Activated CD8-positive, alpha-beta memory T cell treated with anti-CD3 and anti-CD28 coated beads, Interleukin-2, amount 50 U/mL, for 48 hours (primary cell): Measurements from ENCODE around the gene DGKI.
"Not testable (repeated sequence)": the region's sequence is repeated elsewhere in the genome, so short reads cannot be mapped to it uniquely, and the experiment has no call there.

ENCODE experiments used
- DNase-seq: peaks from one replicate; pipeline ENCODE4 v3.0.0-alpha.2; 2020

The DGKI gene

DNA sequence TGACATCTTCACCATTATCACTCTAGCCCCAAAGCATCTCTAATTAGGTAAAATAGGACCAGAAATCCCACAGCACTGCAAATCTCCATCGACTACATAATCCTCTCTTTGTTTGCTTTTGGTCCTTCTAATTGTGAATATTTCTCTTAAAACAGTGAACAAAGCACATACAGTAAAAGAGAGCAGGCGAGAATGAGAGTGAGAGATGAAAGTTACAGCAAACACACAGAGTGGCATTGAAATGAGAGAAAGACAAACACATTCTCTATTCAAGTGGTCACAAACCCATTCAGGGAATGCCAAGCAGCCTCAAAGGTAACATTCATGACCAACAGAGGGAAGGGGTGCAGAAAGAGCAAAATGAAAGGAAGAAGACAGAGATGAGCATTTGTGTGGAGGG, 393.4 kb downstream of the DGKI start:
- no peak for DNase-seq

DNA sequence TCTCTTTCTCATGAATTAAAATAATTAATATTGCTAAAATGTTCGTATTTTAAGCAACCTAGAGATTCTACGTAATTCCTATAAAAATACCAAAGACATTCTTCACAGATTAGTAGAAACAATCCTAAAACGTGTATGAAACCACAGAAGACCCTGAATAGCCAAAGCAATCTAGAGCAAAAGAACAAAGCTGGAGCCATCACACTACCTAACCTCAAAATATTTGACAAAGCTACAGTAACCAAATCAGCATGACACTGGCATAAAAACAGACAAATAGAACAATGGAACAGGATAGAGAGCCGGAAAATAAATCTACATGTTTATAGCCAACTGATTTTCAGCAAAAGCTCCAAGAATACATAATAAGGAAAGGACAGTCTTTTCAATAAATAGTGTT, 397.8 kb downstream of the DGKI start:
- no peak for DNase-seq

- DNase-seq, result not testable (repeated sequence)
Measured at GRCh38 chr7:137448572-137448971, 398.2 kb downstream of the DGKI start.

GRCh38 chr7:137446025-137446424, 400.7 kb downstream of the DGKI start:
- DNase-seq, result no peak

DNA sequence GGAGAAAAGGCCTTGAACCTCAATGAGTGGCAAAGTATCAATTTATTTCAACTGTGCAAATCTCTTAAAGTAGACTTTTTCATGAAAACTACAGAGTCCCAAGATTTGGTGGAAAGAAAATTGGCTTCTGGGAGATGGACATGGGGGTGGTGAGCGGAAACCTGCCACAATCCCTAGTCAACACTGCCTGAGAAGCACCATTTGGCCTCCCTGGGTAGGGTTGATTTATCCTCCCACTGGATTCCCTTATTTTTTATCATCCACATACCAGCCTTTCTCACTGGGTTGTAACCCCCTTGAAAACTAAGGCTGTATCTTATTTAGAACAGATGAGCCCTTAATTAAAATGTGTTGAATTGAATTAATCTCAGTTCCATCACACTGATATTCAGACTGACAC, 401.5 kb downstream of the DGKI start:
- no peak for DNase-seq

DNA sequence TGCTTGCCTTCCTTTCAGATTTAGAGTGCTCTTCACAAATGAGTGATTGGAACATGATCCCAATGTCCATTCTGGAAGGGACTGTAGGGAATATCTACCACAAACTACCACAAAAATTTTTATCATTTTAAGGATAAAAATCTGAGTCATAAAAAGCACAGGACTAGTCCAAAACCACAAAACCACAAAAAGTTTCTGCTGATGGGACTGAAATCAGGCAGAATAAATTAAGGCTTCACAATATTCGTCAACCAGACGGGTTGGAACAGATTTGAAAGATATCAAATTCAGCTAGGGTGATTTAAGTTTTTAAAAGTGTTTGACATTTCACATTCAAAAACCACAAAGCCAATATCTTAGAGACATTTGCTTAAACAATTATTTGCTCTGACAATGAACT, 403.2 kb downstream of the DGKI start:
- no peak for DNase-seq

- DNase-seq, result no peak
Measured at GRCh38 chr7:137441451-137441850, 405.3 kb downstream of the DGKI start.

DNA sequence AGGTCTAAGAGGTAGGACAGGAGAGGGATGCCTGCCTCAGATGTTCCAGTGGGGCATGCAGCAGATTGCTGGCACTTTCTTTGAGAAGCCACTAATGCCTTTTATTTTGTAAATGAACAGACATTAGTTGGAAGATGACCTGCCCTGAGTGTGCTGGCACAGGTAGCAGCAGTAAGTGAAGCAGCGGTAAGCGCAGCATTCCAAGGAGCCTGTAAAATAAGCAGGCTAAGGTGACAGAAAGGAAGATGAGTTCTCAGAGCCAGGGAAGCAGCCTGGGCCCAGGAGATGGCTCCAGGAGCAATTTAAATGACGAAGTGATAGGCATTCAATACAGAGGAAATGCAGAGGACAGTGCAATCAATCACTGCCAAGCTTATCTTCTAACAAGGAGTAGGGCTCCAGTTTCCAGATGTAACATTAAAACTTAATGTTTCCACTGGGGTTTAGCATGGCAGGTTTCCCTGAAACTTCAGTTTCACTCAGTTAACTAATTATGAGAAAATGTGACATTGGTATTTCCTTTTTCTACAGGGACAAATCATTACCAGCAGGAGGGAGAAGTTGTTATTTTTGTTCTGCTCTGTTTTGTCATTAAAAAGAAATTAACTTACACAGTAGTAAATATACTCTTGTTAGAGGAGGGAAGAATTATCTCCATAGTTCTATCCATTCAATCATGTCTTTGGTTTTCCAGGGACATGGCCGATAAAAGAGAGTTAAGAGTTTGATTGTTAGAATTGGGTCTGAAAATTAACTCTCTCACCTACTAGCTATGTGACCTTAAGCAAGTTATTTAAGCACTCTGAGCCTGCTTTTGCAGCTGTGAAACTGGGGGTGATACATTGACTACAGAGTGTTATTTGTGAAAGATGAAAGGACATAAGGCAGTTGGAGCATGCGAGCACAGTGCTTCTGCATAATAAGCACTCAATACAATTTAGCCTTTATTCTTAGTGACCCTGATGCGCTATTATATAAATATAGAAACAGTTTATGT, 406.6 kb downstream of the DGKI start:
- no peak for DNase-seq

- no peak for DNase-seq
Measured at GRCh38 chr7:137434946-137435345, 411.8 kb downstream of the DGKI start.

DNA sequence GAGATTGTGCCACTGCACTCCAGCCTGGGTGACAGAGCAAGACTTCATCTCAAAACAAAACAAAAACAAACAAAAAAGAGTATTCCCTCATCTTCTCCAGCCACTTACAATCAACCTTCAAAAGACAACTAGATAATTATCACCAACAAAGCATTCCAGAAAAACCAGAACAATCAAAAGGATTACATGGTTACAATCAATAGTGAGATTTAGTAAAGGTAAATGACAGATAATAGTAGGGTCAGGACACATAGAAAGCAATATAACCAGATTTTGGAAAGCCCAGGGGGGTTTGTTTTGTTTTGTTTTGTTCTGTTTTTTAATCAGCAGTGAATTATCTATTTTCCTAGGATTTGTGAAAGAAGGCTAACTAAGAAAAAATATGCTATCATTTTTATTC, 412.2 kb downstream of the DGKI start:
- no peak for DNase-seq

GRCh38 chr7:137423321-137423720, 423.5 kb downstream of the DGKI start:
- no peak for DNase-seq

GRCh38 chr7:137421366-137421765, 425.4 kb downstream of the DGKI start:
- DNase-seq, result no peak

DNA sequence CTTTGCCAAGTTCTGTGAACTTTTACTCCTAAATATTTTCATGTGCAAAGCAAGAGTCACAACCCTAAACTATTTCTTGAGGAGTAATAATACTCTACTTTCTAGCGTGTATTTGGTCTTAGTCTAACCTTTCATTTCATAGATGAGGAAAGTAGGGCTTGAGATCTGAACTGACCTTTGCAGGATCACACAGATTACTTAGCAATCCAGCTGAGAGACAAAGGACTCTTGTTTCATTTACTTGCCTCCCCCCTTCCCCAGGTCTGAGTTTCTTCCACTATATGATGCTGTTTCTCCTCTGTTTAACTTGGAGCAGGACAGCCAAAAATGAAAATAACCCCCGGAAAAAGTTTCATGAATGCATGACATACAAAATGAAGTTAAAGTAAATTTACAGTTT, 427.9 kb downstream of the DGKI start:
- DNase-seq, result no peak

DNA sequence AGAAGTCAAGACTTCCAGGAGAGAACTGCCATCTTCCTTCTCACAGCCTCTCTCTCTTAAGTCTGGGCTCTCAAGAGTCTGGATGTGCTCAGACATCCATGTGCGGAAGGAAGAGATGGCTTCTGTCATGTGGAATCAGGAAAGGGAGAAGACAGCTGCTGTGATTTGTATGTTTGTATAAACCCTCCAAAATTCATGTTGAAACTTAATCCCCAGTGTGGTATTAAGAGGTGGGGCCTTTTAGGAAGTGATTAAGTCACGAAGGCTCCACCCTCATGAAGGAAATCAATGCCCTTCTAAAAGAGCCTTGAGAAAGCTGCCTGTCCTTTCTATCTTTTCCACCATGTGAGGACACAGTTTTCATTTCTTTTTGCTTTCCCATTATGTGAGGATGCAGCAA, 429.3 kb downstream of the DGKI start:
- DNase-seq, result no peak

DNA sequence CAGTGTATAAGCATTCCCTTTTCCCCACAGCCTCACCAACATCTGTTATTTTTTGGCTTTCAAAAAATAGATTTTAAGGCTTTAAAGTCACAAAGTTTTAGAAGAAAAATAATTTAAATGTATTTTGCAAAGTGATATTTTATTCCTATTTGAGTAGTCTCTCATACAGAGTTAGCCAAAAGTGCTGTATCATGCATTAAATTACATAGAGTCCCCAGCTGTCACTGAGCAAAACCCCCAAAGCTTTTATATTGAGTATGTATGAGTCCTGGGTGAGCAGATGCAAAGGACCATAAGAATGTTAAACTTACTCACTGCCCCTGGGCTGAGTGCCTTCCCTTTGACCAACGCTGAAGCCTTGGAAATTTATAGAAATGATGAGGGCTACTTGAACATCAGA, 432.9 kb downstream of the DGKI start:
- DNase-seq, result no peak

- DNase-seq, result no peak
Measured at GRCh38 chr7:137411446-137411845, 435.3 kb downstream of the DGKI start.

DNA sequence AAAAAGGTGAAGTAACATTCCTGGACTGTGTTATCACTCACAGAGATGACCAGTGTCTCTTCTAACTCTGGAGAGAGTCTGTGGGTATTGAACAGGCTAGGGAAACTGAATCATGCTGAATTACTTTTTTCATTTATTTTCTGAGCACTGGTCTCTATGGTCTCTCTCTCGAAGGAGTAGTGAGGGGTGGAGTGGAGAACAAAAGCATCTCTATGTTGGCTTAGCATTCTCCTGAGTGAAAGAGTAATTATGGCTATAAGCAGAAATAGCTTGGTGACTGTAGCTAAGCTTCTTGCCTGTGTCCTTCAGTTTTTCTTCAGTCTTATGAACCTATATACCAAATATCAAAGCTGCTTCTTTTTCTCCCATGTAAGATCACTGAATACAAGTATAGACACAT, 438.6 kb downstream of the DGKI start:
- DNase-seq, result no peak

- DNase-seq, result no peak
Measured at GRCh38 chr7:137407078-137407477, 439.7 kb downstream of the DGKI start.

- DNase-seq, result no peak
Measured at GRCh38 chr7:137404660-137405317, 442.0 kb downstream of the DGKI start.

- no peak for DNase-seq
Measured at GRCh38 chr7:137403353-137403695, 443.4 kb downstream of the DGKI start.

- DNase-seq, result no peak
Measured at GRCh38 chr7:137402536-137403352, 444.0 kb downstream of the DGKI start.

DNA sequence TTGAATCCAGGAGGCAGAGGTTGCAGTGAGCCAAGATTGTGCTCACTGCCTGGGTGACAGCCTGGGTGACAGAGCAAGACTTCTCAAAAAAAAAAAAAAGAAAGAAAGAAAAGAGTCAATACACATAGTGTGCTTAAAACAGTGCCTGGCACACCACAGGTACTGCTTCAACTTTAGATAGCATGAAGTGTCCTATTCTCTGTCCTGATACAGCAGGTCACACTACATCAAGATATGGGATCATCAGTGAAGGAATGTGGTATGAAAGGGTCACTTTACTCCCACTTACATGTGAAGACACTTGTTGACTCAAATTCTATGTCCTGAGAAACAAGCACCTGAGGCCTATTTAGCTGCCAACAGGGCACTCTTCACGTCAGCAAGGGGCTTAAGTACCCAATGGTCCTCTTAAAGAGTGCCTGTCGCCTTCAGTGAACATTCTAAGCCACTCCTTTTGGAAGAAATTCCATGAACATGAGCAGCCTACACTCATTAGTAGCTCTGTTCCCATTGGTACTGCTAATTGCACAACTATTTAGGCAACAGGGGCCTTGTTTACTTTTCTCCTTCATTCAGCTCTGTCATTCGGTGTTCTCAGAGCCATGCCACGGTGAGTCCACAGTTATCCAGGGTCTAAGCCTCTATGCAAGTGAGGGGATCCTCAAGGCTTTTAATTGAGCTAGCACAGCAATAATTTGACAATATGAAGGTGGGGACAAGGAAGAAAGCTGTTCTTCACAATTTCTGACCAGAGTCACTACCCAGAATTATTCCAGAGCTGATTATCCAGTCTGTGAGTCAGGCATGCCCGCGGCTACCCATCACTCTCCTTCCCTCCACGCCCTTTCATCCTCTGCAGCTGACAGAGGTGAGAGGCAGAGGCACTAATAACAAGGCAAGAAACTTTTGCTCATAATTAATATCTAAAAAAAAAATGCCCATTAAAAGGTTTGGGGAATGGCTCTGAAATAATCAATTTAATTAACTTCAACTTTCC, 446.6 kb downstream of the DGKI start:
- DNase-seq, result no peak
